Ishikawa (cell line): Measurements from ENCODE around the gene KRTCAP2.

Experiments
- CEBPB ChIP-seq: IDR thresholded peaks from 2 replicates; pipeline ENCODE4 v1.6.1; 2012
- EGR1 ChIP-seq: IDR thresholded peaks from 2 replicates; pipeline ENCODE4 v1.6.1; 2012
- MAX ChIP-seq: IDR thresholded peaks from 2 replicates; pipeline ENCODE4 v1.6.1; 2012
- RAD21 ChIP-seq: IDR thresholded peaks from 2 replicates; pipeline ENCODE4 v1.6.1; 2012; ENCODE audit warnings: low read depth
- TEAD4 ChIP-seq: IDR thresholded peaks from 2 replicates; pipeline ENCODE4 v1.6.1; 2012
- YY1 ChIP-seq: IDR thresholded peaks from 2 replicates; pipeline ENCODE4 v1.6.1; 2012; ENCODE audit warnings: low read depth

- TF ChIP-seq EGR1 = no peak
- TF ChIP-seq MAX = no peak
- no peak for TF ChIP-seq YY1
- TF ChIP-seq RAD21 = no peak
- no peak for TF ChIP-seq TEAD4
- no peak for TF ChIP-seq CEBPB
Measured at GRCh38 chr1:155169541-155169940, 3.6 kb downstream of the KRTCAP2 start.
